GM18511 (cell line): ENCODE data around the gene CADPS2.

Experiments used
- ATAC-seq: cut with Tn5 transposase; IDR thresholded peaks from one replicate; pipeline ENCODE4 v1.9.1; 2021; ENCODE audit warnings: mild to moderate bottlenecking, moderate library complexity; ENCODE audit not compliant: unreplicated experiment

CADPS2 gene

GRCh38 chr7:122407195-122407594 is 479.1 kb downstream of the CADPS2 start:
- no peak for ATAC-seq

GRCh38 chr7:122403113-122403512 is 483.1 kb downstream of the CADPS2 start:
- no peak for ATAC-seq

GRCh38 chr7:122402235-122402634 is 484.0 kb downstream of the CADPS2 start:
- no peak for ATAC-seq

- no peak for ATAC-seq
These were observed 488.9 kb downstream of the CADPS2 start for GRCh38 chr7:122397381-122397780.

GRCh38 chr7:122394512-122394911 is 491.7 kb downstream of the CADPS2 start:
- no peak for ATAC-seq

GRCh38 chr7:122384528-122384927 is 501.7 kb downstream of the CADPS2 start:
- peak; percentile 10 for ATAC-seq

GRCh38 chr7:122383934-122384333 is 502.3 kb downstream of the CADPS2 start:
- ATAC-seq, result peak; percentile 99

GRCh38 chr7:122380992-122381391 is 505.3 kb downstream of the CADPS2 start:
- ATAC-seq, result no peak

- ATAC-seq, result no peak
These were observed 506.8 kb downstream of the CADPS2 start for GRCh38 chr7:122379491-122379890.

GRCh38 chr7:122369756-122370155 is 516.5 kb downstream of the CADPS2 start:
- ATAC-seq, result no peak

GRCh38 chr7:122364761-122365280 is 521.4 kb downstream of the CADPS2 start:
- ATAC-seq, result no peak

GRCh38 chr7:122363144-122363543 is 523.1 kb downstream of the CADPS2 start:
- no peak for ATAC-seq

GRCh38 chr7:122362473-122362872 is 523.8 kb downstream of the CADPS2 start:
- no peak for ATAC-seq

GRCh38 chr7:122354656-122355055 is 531.6 kb downstream of the CADPS2 start:
- ATAC-seq, result no peak

- ATAC-seq, result no peak
These were observed 533.8 kb downstream of the CADPS2 start for GRCh38 chr7:122352454-122352853.

- no peak for ATAC-seq
These were observed 535.6 kb downstream of the CADPS2 start for GRCh38 chr7:122350701-122351100.

GRCh38 chr7:122344303-122344620 is 542.0 kb downstream of the CADPS2 start:
- ATAC-seq, result no peak

GRCh38 chr7:122343601-122344302 is 542.5 kb downstream of the CADPS2 start:
- no peak for ATAC-seq

- no peak for ATAC-seq
These were observed 545.8 kb downstream of the CADPS2 start for GRCh38 chr7:122340427-122340826.

- no peak for ATAC-seq
These were observed 546.9 kb downstream of the CADPS2 start for GRCh38 chr7:122339145-122339904.

GRCh38 chr7:122337011-122337410 is 549.2 kb downstream of the CADPS2 start:
- no peak for ATAC-seq

- no peak for ATAC-seq
These were observed 557.0 kb downstream of the CADPS2 start for GRCh38 chr7:122329145-122329802.
